ENCODE measurements around the gene SLX4IP.

DNA sequence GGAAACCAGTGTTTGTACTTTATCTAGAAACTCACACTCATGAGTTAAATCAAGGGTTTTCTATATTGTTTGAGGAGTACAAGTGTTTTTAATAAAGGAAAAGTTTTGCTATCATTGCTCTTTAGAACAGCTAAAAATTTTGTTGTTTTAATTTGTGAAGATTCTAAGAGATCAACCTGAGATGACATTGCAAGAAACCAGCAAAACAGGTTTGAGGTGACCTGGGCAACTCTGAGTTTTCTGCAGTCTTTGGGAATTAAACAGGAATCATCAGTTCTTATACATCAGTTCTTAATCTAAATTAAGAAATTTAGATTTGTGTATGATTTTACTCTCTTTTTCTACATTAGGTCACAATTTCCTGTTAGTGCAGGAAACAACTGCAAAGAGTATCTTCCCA lies 124.2 kb downstream of the SLX4IP start:
- no peak for TF ChIP-seq FOXK2 (IDR thresholded peaks at IDR 0.05)
- TF ChIP-seq CHD2 (IDR thresholded peaks at IDR 0.05; ENCODE audit: low read depth, low read length) = no peak
- TF ChIP-seq EP300 (IDR thresholded peaks at IDR 0.05; ENCODE audit: low read depth in 2 of 2, low read length in 2 of 2) = no peak
- no peak for TF ChIP-seq EP300 (CRISPR knock-in tag; IDR thresholded peaks at IDR 0.05; ENCODE audit: borderline replicate concordance)
- TF ChIP-seq POLR2A (IDR thresholded peaks at IDR 0.05; ENCODE audit: insufficient read depth in 1 of 2, low read depth in 2 of 2, low read length in 2 of 2) = no peak
- no peak for TF ChIP-seq MEF2D (CRISPR knock-in tag; IDR thresholded peaks at IDR 0.05)
